NB4 (cell line): Measurements from ENCODE around the gene PRR5L.

Experiments
- DNase-seq: peaks from one replicate; pipeline ENCODE4 v3.0.0; 2010; ENCODE audit warnings: low read depth
- H3K4me3 ChIP-seq: one replicate; pipeline ENCODE4 v1.5.1; 2011; ENCODE audit warnings: mild to moderate bottlenecking, low read depth, low read length, moderate library complexity
- MYC ChIP-seq: IDR thresholded peaks from 2 replicates; pipeline ENCODE4 v1.6.1; 2011; ENCODE audit warnings: low read depth, low read length
- POLR2A ChIP-seq: IDR thresholded peaks from 2 replicates; pipeline ENCODE4 v1.6.1; 2011; ENCODE audit warnings: mild to moderate bottlenecking; ENCODE audit not compliant: insufficient read length; ENCODE audit errors: extremely low read depth
- TF ChIP-seq, protein P1 (sequence below): IDR thresholded peaks from one replicate; pipeline ENCODE4 v1.5.1; 2012; ENCODE audit warnings: low read depth, low read length
- TF ChIP-seq, protein P2 (sequence below): IDR thresholded peaks from 2 replicates; pipeline ENCODE4 v1.6.1; 2011; ENCODE audit warnings: low read depth, low read length

PRR5L gene

DNA sequence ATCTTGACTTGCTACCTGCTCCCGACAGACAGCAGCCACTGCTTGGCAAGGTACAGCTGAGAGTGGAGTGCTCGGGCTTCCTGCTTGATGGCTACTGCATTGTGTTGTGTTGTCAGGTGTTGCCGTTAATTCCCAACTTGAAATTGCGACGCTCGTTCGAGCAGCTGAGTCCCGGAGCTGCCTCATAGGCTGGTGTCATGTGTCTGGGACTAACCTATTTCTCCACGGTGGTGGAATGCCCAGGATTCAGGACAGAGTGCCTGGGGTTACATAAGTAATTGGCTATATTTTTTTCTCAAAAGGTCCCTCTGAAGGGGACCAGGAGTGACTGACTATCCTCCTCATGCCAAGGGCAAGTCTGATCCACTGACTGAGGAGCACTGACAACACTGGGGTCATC lies 25.4 kb upstream of the PRR5L start:
- DNase-seq, result no peak
- TF ChIP-seq MYC, result no peak
- H3K4me3 ChIP-seq, result no peak overlapping the region

DNA sequence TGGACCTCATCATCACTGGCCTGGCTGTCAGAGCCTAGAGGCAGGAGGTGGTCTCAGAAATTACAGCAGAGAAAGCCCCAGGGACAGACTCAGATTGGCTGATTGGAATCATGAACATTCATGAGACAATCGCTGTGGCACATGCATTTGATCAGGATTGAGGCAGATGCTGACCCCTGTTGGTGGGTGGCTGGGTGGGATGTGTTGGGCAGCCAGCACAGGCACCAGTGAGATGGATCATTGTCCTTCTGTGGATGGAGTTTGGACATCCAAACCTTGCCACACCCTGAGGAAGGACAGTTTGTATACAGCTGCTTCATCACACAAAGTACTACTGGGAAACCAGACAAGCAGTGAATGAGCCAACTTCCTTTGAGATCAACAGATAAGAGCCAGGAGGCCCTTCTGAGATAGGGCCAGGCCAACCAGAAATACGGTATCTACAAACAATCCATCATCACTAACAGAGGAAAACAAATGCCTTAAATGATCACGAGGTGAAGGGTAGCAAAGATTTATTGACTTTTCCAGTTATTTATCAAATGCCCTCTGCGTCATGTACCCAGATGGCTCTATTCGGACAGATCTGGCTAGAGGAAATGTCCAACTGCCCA lies 24.2 kb upstream of the PRR5L start:
- TF ChIP-seq, protein P1, sequence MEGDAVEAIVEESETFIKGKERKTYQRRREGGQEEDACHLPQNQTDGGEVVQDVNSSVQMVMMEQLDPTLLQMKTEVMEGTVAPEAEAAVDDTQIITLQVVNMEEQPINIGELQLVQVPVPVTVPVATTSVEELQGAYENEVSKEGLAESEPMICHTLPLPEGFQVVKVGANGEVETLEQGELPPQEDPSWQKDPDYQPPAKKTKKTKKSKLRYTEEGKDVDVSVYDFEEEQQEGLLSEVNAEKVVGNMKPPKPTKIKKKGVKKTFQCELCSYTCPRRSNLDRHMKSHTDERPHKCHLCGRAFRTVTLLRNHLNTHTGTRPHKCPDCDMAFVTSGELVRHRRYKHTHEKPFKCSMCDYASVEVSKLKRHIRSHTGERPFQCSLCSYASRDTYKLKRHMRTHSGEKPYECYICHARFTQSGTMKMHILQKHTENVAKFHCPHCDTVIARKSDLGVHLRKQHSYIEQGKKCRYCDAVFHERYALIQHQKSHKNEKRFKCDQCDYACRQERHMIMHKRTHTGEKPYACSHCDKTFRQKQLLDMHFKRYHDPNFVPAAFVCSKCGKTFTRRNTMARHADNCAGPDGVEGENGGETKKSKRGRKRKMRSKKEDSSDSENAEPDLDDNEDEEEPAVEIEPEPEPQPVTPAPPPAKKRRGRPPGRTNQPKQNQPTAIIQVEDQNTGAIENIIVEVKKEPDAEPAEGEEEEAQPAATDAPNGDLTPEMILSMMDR, result no peak
- TF ChIP-seq, protein P2, sequence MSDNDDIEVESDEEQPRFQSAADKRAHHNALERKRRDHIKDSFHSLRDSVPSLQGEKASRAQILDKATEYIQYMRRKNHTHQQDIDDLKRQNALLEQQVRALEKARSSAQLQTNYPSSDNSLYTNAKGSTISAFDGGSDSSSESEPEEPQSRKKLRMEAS, result no peak
- TF ChIP-seq POLR2A (no peak), MYC (no peak)
- no peak for DNase-seq

DNA sequence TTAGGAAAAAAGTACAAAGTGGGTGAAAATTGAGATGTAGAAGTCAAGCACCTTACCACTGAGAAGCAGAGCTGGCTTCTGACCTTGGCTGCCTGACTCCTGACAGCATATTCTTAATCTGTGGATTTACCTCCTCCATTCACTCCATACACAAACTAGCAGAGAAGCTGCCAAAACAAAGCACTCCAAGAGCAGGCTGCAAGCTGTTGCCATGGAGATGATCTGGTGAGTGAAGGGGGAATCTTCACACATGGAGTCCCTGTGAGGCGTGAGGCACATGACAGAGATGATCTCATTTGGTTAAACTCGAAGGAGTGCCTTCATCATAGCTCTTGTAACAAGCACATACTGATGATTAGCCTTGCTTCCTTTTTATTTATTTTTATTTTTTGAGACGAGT lies 23.0 kb upstream of the PRR5L start:
- no peak overlapping the region for H3K4me3 ChIP-seq
- TF ChIP-seq, protein P2, result no peak
- no peak for TF ChIP-seq MYC
- no peak for TF ChIP-seq POLR2A
- TF ChIP-seq, protein P1, result no peak
- no peak for DNase-seq

More for the DNA sequence above, 24.2 kb upstream of the PRR5L start:
- no peak overlapping the region for H3K4me3 ChIP-seq

DNA sequence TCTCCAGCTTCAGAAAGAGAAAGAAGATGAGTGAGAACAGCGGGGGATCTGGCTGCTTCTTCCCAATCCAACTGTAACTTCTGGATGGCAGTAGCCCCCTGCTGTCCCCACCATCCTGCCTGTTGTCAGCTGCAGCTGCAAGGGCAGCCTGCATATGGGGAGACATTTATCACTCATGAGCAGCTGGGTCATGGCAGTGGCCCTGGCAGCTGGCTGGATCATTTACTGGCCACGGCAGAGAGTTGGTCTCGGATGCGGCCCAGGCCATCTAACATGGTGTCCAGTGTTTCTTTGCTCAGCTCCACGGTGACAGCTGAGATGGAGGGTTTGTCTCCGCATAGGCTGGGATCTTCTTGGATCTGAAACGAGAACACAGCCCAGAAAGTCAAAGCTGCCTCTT lies 21.7 kb upstream of the PRR5L start:
- no peak for DNase-seq
- TF ChIP-seq, protein P1, result no peak
- TF ChIP-seq, protein P2, result no peak
- TF ChIP-seq POLR2A, result no peak
- TF ChIP-seq MYC, result no peak
- no peak overlapping the region for H3K4me3 ChIP-seq

DNA sequence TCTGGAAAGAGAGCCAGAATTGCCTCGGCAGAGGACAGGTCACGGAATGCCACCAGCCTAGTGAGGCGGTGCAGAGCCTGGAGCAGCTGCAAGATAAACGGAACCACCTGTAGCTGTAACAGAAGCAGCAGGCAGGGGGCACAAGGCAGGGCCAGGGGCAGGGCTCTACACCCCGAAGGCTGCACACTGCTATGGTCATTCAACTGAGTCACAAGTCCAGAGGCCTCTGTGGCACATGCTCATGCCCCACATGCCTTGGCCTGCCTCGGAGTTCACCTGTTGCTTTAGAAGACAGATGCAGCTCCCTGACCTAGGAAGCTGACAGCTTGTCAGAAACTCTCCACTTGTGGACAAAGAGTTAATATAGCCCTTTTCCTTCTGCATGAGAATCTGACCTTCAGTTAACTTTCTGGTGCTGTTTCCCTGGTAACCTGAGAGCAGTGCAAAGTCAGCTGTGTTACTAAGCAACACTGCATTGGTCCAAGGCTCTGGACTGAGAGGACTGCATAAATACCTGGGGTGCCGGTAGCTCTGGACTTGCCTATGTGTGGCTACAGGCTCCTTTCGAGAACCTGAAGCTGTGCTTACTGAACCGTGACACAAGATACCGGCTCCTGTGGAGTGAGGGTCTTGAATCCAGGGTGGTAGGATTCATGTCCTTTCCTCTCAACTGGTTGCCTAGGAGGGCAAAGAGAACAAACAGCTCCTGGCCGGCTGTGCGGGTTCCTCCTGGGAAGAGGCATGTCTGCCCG lies 17.4 kb upstream of the PRR5L start:
- TF ChIP-seq MYC (no peak), POLR2A (no peak)
- TF ChIP-seq, protein P1, result no peak
- TF ChIP-seq, protein P2, result no peak
- DNase-seq, result no peak
- no peak overlapping the region for H3K4me3 ChIP-seq

DNA sequence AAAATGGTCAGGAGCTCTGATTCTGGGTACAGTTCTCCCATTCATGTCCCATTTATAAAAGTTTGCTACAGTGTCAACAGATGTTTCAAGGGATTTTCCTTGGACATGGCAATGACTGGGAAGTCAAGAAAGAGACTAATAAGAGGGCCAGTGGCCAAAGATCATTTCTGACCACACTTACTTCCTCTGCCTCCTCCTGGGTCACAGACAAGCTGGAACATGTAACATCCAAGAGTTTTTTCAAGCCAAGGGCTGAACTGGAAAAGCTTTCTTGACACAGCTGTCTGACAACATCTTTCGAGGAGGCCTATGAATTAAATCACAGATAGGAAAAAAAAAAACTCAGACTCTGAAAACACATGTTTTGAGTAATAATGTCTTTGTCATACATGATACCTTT lies 15.6 kb upstream of the PRR5L start:
- TF ChIP-seq, protein P1, result no peak
- TF ChIP-seq MYC, result no peak
- TF ChIP-seq, protein P2, result no peak
- TF ChIP-seq POLR2A, result no peak
- no peak overlapping the region for H3K4me3 ChIP-seq
- no peak for DNase-seq
